ENCODE results near the gene NSUN4.
"Not testable (repeated sequence)": the region's sequence is repeated elsewhere in the genome, so short reads cannot be mapped to it uniquely, and the experiment has no call there.

The NSUN4 gene

GRCh38 chr1:46340404-46341221 is at the start of gene NSUN4:
NSUN4 (plus strand) TSS chr1:46340807; CDS start chr1:46340827, 20 bp downstream.
- DNase-seq (ENCODE audit: low read depth): peak; percentile 74

- no peak for DNase-seq (ENCODE audit: low read depth)
These were observed 45.3 kb upstream of the NSUN4 start for GRCh38 chr1:46295306-46295705.

DNA sequence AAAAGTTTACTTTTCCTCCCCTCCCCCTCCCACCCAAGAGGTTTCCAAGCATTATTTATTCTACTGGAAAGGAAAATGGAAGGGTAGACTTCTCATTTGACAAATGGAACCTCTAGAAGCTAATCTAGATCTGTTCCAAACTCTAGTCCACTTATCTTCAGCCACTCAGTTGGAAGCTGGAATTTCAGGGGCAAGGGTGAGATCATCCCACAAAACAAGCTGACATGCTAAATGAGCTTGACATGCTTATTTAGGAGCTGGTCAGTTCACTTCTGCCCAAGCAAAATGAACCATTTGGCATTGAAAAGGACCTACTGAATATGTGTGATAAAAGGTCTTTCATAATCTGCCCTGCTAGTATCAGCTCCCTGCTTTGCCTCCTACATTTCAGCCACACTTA is 42.2 kb upstream of the NSUN4 start:
- DNase-seq (ENCODE audit: low read depth): no peak

DNA sequence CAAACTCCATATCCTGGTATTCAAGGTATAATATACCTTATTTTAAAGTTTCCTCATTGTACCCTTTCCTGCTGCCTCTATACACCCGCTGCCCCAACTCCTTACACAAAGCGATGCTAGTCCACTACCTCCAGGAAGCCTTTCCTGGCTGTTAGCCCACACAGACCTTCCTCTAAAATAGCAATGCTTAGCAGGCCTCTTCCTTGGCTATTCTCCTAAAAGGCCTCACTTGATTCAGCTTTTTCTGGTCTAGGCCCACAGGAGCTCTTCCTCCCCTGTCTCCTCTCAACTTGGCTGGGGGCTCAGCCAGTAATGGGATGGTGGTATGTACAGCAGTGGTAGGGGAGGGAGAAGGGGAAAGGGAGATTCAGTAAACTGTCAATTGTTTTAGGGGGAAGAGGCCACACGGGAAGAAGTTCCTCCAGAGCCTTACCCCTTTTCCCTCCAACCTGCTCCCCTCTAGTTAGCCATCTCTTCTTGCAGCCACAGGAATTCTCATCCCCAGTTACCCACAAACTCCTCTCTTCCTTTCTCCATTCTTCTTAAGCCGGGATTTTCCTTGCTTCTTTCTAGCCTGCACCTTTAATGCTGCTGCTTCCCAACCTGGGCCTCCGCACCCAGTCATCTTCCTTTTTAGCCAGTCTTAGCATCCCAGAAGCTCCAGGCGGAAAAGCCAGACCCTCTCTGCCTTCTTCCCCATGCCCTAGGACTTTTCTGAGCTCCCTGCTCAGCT is 39.8 kb upstream of the NSUN4 start:
- no peak for DNase-seq (ENCODE audit: low read depth)

GRCh38 chr1:46301406-46301807 is 39.2 kb upstream of the NSUN4 start:
- no peak for DNase-seq (ENCODE audit: low read depth)

DNA sequence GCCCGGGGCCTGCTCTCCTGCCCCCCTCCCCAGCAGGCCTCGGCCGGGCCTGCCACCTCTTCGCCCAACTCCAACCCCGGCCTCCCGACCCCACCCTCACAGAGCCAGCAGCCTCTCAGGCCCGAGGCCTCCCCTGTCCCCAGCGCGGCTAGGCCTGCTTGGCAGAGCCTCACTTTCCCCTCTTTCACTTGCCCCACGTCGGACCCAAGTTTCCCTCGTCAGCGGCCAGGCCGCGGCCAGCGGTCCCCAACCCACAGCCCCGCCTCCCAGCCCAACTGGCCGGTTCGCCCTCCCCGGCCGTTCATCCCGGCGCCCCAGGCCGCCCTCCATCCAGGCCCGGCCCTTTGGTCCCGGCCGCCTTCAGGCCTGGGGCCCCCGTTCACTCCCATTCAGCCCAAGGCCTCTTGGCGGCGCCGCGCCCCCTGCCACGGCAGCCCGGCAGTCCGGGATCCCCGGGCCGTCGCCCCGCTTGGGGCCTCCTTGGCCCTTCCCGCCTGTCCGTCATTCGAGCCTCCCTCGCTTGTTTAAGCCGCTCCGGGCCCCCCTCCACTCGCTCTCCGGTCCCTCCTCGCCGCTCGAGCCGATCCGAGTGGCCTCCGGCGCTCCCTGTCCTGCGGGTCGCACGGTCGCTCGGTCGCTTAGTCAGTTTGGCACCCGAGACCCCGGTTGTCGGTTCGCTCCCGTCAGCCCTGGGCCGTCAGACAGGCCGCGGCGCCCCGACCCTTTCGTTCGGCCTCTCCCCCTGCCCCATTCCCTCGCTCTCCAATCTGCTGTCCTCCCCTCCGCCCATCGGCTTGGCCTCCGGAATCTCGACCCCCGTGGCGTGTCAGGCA is 38.6 kb upstream of the NSUN4 start:
- DNase-seq (ENCODE audit: low read depth): peak; percentile 21

- peak; percentile 8 for DNase-seq (ENCODE audit: low read depth)
These were observed 38.0 kb upstream of the NSUN4 start for GRCh38 chr1:46302641-46303037.

DNA sequence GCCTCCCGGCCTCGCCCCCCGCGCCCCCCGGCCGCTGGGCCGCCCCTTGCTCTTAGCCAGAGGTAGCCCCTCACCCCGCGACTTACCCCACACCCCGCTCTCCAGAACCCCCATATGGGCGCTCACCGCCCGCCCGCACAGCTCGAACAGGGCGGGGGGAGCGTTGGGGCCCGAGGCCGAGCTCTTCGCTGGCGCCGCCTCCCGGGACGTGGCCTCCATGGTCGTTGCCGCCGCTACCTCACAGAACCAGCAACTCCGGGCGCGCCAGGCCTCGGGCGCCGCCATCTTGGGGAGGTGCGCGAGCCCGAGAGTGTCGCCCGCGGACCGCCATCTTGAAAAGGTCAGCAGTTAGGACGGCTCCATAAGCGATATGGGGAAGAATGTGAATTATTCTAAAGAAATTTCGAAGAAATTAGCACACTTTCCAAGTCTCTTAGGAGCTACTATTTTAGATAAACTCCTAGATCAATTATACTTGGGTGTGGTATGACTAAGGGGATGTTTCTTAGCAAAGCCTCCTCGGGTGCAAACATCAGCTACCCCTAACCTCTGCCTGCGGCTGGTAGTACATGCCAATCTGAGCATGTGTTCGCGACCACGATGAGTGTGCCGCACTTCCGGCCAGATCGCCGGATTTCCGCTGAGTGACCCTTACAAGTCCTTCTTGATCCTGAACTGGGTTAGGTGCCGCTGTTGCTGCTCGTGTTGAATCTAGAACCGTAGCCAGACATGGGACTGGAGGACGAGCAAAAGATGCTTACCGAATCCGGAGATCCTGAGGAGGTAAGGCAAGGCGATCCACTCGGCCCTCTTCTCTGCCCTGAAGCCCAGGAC is 37.4 kb upstream of the NSUN4 start, which contains the start of the genes LRRC41 and UQCRH:
Gene LRRC41, minus strand, starts transcription at position 579 of the 834 bp plus-strand sequence. Its CDS starts 294 bp downstream, at position 285.
Gene UQCRH, plus strand, starts transcription at position 661 of the 834 bp plus-strand sequence. Its CDS starts 69 bp downstream, at position 730.
- peak; percentile 91 for DNase-seq (ENCODE audit: low read depth)

DNA sequence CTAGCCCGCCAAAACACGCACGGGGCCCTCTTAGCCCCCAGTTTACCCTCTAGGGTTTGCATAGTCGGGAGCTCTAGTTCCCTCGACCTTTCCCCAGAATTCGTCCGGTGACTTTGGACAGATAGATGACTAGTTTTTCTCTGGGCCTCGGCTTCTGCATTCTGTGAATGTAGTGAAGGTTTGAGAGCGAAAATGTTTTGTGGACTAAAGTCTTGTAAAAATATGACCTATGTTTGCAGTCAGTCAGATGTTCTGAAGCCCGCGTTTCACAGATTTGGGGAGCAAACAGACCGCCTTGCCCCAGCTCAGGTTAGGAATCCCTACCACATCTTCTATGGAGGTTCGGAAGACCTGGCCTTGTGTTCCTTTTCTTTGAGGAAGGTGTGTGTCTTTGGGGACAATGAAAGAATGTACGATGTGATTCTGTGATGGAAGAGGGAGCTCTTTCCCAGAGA is 36.7 kb upstream of the NSUN4 start:
- DNase-seq (ENCODE audit: low read depth): no peak

- no peak for DNase-seq (ENCODE audit: low read depth)
These were observed 34.5 kb upstream of the NSUN4 start for GRCh38 chr1:46306159-46306530.

GRCh38 chr1:46309401-46310159 is 31.0 kb upstream of the NSUN4 start:
- no peak for DNase-seq (ENCODE audit: low read depth)

- DNase-seq (ENCODE audit: low read depth): no peak
These were observed 30.3 kb upstream of the NSUN4 start for GRCh38 chr1:46310321-46310720.

DNA sequence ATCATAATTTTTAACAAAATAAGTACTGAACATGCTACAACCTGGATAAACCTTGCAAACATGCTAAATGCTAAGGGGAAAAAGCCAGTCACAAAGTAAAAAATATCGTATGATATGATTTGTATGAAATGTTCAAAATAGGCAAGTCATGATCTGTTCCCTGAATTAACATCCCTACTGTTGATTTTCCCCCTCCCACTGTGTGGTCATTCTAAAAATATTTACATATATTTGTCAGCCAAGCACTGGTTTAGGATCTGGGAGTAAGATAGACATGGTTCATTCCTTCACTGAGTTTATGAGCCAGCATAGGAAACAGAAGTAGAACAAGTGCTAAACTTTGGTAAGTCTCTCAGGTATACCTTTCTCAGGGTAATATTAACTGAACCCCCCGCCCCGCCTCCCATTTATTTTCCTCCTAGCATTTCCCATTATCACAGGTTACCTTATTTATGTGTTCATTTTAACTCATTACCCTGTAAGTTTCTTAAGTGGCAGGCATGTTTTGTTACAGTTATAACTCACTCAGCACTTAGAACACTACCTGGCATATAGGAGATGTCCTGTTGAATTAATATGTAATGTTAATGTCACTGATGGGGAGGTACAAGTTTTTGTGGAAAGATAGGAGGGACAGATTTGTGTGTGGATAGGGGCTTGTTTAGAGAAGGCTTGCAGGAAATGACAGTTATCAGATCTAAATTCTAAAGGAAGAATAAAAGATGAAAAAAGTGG is 24.8 kb upstream of the NSUN4 start:
- no peak for DNase-seq (ENCODE audit: low read depth)

DNA sequence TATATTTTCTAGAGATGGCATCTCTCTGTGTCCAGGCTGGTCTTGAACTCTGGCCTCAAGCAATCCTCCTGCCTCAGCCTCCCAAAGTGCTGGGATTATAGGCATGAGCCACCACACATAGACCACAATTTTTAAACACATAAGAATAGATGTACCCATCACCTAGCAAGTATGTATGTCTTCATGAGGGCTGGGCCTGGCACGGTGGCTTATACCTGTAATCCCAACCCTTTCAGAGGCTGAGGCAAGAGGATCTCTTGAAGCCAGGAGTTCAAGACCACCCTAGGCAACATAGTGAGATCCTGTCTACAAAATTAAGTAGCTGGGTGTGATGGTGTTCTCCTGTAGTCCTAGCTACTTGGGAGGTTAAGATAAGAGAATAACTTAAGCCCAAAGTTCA is 23.3 kb upstream of the NSUN4 start:
- DNase-seq (ENCODE audit: low read depth): no peak

DNA sequence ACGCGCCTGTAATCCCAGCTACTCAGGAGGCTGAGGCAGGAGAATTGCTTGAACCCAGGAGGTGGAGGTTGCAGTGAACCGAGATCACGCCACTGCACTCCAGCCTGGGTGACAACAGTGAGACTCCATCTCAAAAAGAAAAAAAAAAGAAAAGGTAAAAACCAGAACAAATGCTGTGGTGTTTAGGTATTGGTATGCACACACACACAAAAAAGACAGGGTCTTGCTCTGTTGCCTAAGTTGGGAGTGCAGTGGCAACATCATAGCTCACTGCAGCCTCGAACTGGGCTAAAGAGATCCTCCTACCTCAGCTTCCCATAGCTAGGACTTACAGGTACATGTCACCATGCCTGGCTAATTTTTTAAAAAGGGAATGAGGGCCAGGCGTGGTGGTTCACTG is 21.3 kb upstream of the NSUN4 start:
- not testable (repeated sequence) for DNase-seq (ENCODE audit: low read depth)

DNA sequence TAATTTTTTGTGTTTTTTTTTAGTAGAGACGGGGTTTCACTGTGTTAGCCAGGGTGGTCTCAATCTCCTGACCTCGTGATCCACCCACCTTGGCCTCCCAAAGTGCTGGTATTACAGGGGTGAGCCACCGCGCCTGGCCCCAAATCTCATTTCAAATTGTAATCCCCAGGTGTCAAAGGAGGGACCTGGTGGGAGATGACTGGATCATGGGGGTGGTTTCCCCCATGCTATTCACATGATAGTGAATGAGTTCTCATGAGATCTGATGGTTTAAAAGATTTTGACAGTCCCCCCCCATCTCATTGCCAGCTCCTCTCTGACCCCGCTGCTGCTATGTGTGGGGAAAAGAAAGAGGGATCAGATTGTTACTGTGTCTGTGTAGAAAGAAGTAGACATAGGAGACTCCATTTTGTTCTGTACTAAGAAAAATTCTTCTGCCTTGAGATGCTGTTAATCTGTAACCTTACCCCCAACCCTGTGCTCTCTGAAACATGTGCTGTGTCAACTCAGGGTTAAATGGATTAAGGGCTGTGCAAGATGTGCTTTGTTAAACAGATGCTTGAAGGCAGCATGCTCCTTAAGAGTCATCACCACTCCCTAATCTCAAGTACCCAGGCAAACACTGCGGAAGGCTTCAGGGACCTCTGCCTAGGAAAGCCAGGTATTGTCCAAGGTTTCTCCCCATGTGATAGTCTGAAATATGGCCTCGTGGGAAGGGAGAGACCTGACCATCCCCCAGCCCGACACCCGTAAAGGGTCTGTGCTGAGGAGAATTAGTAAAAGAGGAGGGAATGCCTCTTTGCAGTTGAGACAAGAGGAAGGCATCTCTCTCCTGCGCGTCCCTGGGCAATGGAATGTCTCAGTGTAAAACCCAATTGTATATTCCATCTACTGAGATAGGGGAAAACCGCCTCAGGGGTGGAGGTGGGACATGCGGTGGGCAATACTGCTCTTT is 20.4 kb upstream of the NSUN4 start:
- not testable (repeated sequence) for DNase-seq (ENCODE audit: low read depth)

DNA sequence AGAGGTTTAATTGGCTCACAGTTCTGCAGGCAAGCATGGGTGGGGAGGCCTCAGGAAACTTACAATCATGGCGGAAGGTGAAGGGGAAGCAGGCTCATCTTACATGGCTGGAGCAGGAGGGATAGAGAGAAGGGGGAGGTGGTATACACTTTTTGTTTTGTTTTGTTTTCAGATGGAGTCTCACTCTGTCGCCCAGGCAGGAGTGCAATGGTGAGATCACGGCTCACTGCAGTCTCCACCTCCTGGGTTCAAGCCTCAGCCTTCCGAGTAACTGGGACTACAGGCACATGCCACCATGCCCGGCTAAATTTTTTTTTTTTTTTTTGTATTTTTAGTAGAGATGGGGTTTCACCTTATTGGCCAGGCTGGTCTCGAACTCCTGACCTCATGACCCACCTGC is 18.4 kb upstream of the NSUN4 start:
- not testable (repeated sequence) for DNase-seq (ENCODE audit: low read depth)

DNA sequence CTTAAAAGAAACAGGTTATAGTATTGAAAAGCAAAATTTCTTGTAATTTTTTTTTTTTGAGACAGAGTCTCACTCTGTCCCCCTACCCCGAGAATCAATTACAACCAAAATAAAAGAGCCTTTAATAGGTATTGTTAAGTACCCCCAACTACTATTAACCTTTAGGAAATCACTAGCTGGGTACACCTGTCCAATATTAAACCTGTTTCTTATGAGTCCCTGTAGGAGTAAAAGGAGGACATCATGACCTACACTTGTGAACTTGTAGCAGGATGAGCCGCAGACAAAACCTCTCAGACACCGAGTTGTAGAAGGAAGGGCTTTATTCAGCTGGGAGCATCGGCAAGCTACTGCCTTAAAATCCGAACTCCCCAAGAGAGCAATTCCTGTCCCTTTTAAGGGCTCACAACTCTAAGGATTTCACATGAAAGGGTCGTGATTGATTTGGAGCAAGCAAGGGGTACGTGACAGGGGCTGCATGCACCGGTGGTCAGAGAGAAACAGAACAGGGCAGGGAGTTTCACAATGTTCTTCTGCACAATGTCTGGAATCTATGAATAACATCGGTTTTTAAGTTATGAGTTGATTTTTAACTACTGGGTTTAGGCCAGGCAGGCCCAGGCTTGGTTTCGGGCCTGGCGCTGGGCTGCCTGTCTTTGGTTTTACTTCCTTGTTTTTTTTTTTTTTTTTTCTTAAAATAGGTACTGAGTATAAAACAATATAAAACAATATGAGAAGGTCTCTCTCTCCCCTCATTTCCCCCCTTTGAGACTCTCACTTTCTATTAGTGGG is 15.1 kb upstream of the NSUN4 start:
- DNase-seq (ENCODE audit: low read depth): not testable (repeated sequence)

Measured in activated gamma-delta T cell treated with anti-CD3 and anti-CD28 coated beads, Interleukin-2, amount 50 U/mL, for 16 hours (primary cell).